ENCODE results near the gene MOSMO.

The MOSMO gene

GRCh38 chr16:22130528-22130927 lies 122.6 kb downstream of the MOSMO start:
- peaks cover 3% of the 10 kb centered on the region; the same call in 1 of the 2 replicates for H3K27me3 ChIP-seq (ENCODE audit: control insufficient read depth, low read length)
- no peak for TF ChIP-seq CTCF (IDR thresholded peaks at IDR 0.05; ENCODE audit: low read depth, low read length, poor library complexity, severe bottlenecking)
- TF ChIP-seq EZH2phosphoT487 (IDR thresholded peaks at IDR 0.05; ENCODE audit: borderline replicate concordance, low read length), result no peak
- H3F3A ChIP-seq (ENCODE audit: control insufficient read depth, insufficient read depth), result no peaks in the 10 kb centered on the region
- H3K79me2 ChIP-seq (ENCODE audit: control insufficient read depth, low read length), result no peaks in the 10 kb centered on the region
- no peak overlapping the region for H3K4me2 ChIP-seq (ENCODE audit: low read length)
- H4K20me1 ChIP-seq (ENCODE audit: control insufficient read depth, insufficient read depth, low read depth, low read length), result no peaks in the 10 kb centered on the region
- no peaks in the 10 kb centered on the region for H3K36me3 ChIP-seq (ENCODE audit: control insufficient read depth, low read length)
- H3K9me3 ChIP-seq (ENCODE audit: control insufficient read depth, insufficient read depth, low read length), result no peaks in the 10 kb centered on the region
- H3K27ac ChIP-seq (ENCODE audit: low read depth, low read length), result no peak overlapping the region
- H3K4me1 ChIP-seq (ENCODE audit: control insufficient read depth, low read length), result no peaks in the 10 kb centered on the region
- no peaks in the 10 kb centered on the region for H3K9me2 ChIP-seq (replicated peaks; ENCODE audit: control insufficient read depth, low read length)
- H3K4me3 ChIP-seq (ENCODE audit: low read length), result no peak overlapping the region

- no peaks in the 10 kb centered on the region for H3K79me2 ChIP-seq (ENCODE audit: control insufficient read depth, low read length)
- H3K4me3 ChIP-seq (ENCODE audit: low read length), result no peak overlapping the region
- no peak overlapping the region for H3K4me2 ChIP-seq (ENCODE audit: low read length)
- TF ChIP-seq CTCF (IDR thresholded peaks at IDR 0.05; ENCODE audit: low read depth, low read length, poor library complexity, severe bottlenecking), result no peak
- H3K27me3 ChIP-seq (ENCODE audit: control insufficient read depth, low read length), result peaks cover 12% of the 10 kb centered on the region; the same call in 1 of the 2 replicates
- no peaks in the 10 kb centered on the region for H3F3A ChIP-seq (ENCODE audit: control insufficient read depth, insufficient read depth)
- H4K20me1 ChIP-seq (ENCODE audit: control insufficient read depth, insufficient read depth, low read depth, low read length), result no peaks in the 10 kb centered on the region
- no peaks in the 10 kb centered on the region for H3K4me1 ChIP-seq (ENCODE audit: control insufficient read depth, low read length)
- no peaks in the 10 kb centered on the region for H3K9me2 ChIP-seq (replicated peaks; ENCODE audit: control insufficient read depth, low read length)
- H3K27ac ChIP-seq (ENCODE audit: low read depth, low read length), result no peak overlapping the region
- no peaks in the 10 kb centered on the region for H3K9me3 ChIP-seq (ENCODE audit: control insufficient read depth, insufficient read depth, low read length)
- no peaks in the 10 kb centered on the region for H3K36me3 ChIP-seq (ENCODE audit: control insufficient read depth, low read length)
These were observed 124.9 kb downstream of the MOSMO start for GRCh38 chr16:22132801-22133200.
